ENCODE results near the gene BICD2.
A peak's percentile ranks its signal among the peaks of the same experiment; 100 is the strongest.

BICD2 gene

GRCh38 chr9:92668746-92669526 lies 95.7 kb downstream of the BICD2 start:
- TF ChIP-seq CTCF (IDR thresholded peaks at IDR 0.05; ENCODE audit: borderline replicate concordance, control extremely low read depth, extremely low read depth, insufficient read depth, missing control alignments), result no peak
- no peak for DNase-seq (ENCODE audit: low spot score)
- in situ Hi-C loops (cut with MboI; ENCODE audit: low sequenced_read_pairs, unreplicated experiment), result no loop called here

GRCh38 chr9:92666912-92667532 lies 97.6 kb downstream of the BICD2 start:
- in situ Hi-C loops (cut with MboI; ENCODE audit: low sequenced_read_pairs, unreplicated experiment), result no loop called here
- TF ChIP-seq CTCF (IDR thresholded peaks at IDR 0.05; ENCODE audit: borderline replicate concordance, control extremely low read depth, extremely low read depth, insufficient read depth, missing control alignments), result no peak
- DNase-seq (ENCODE audit: low spot score), result no peak

- no peak for DNase-seq (ENCODE audit: low spot score)
- in situ Hi-C loops (cut with MboI; ENCODE audit: low sequenced_read_pairs, unreplicated experiment), result no loop called here
These were observed 98.4 kb downstream of the BICD2 start for GRCh38 chr9:92666236-92666635.

GRCh38 chr9:92665836-92666235 lies 98.8 kb downstream of the BICD2 start:
- no peak for TF ChIP-seq CTCF (IDR thresholded peaks at IDR 0.05; ENCODE audit: borderline replicate concordance, control extremely low read depth, extremely low read depth, insufficient read depth, missing control alignments)
- in situ Hi-C loops (cut with MboI; ENCODE audit: low sequenced_read_pairs, unreplicated experiment), result no loop called here
- no peak for DNase-seq (ENCODE audit: low spot score)

More at GRCh38 chr9:92666236-92666635, 98.4 kb downstream of the BICD2 start:
- TF ChIP-seq CTCF (IDR thresholded peaks at IDR 0.05; ENCODE audit: borderline replicate concordance, control extremely low read depth, extremely low read depth, insufficient read depth, missing control alignments), result no peak

- peak; percentile 72 for DNase-seq (ENCODE audit: low spot score)
- in situ Hi-C loops (cut with MboI; ENCODE audit: low sequenced_read_pairs, unreplicated experiment), result no loop called here
- TF ChIP-seq CTCF (IDR thresholded peaks at IDR 0.05; ENCODE audit: borderline replicate concordance, control extremely low read depth, extremely low read depth, insufficient read depth, missing control alignments), result no peak
These were observed 100.1 kb downstream of the BICD2 start for GRCh38 chr9:92664394-92665152.

GRCh38 chr9:92663951-92664350 lies 100.7 kb downstream of the BICD2 start:
- in situ Hi-C loops (cut with MboI; ENCODE audit: low sequenced_read_pairs, unreplicated experiment), result no loop called here

More at GRCh38 chr9:92663951-92664350, 100.7 kb downstream of the BICD2 start:
- TF ChIP-seq CTCF (IDR thresholded peaks at IDR 0.05; ENCODE audit: borderline replicate concordance, control extremely low read depth, extremely low read depth, insufficient read depth, missing control alignments), result no peak
- no peak for DNase-seq (ENCODE audit: low spot score)

Measured in GM13976 (cell line).